ENCODE results near the gene SEMA5B.

GRCh38 chr3:122987231-122987630 lies 40.3 kb downstream of the SEMA5B start:
- TF ChIP-seq, protein P1, sequence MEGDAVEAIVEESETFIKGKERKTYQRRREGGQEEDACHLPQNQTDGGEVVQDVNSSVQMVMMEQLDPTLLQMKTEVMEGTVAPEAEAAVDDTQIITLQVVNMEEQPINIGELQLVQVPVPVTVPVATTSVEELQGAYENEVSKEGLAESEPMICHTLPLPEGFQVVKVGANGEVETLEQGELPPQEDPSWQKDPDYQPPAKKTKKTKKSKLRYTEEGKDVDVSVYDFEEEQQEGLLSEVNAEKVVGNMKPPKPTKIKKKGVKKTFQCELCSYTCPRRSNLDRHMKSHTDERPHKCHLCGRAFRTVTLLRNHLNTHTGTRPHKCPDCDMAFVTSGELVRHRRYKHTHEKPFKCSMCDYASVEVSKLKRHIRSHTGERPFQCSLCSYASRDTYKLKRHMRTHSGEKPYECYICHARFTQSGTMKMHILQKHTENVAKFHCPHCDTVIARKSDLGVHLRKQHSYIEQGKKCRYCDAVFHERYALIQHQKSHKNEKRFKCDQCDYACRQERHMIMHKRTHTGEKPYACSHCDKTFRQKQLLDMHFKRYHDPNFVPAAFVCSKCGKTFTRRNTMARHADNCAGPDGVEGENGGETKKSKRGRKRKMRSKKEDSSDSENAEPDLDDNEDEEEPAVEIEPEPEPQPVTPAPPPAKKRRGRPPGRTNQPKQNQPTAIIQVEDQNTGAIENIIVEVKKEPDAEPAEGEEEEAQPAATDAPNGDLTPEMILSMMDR (IDR thresholded peaks at IDR 0.05; ENCODE audit: low read length), result no peak
- TF ChIP-seq EZH2 (IDR thresholded peaks at IDR 0.05; ENCODE audit: borderline replicate concordance, low read length), result no peak
